NCI-H1105 treated with DMSO at 0.1 percent for 48 hours (cell line): ENCODE results near the gene SCFD2.
A peak's percentile ranks its signal among the peaks of the same experiment; 100 is the strongest.
"Not testable (repeated sequence)": the region's sequence is repeated elsewhere in the genome, so short reads cannot be mapped to it uniquely, and the experiment has no call there.

Experiments
- DNase-seq: peaks from one replicate; lab custom pipeline; 2025; lab: John Stamatoyannopoulos, UW

The SCFD2 gene

GRCh38 chr4:53346392-53346791, 19.5 kb downstream of the SCFD2 start:
- DNase-seq: not testable (repeated sequence)

GRCh38 chr4:53340145-53340544, 25.7 kb downstream of the SCFD2 start:
- not testable (repeated sequence) for DNase-seq

GRCh38 chr4:53334916-53335315, 30.9 kb downstream of the SCFD2 start:
- DNase-seq: not testable (repeated sequence)

- DNase-seq: no peak
Measured at GRCh38 chr4:53326535-53326934, 39.3 kb downstream of the SCFD2 start.

- no peak for DNase-seq
Measured at GRCh38 chr4:53322696-53323095, 43.2 kb downstream of the SCFD2 start.

GRCh38 chr4:53321984-53322289, 43.9 kb downstream of the SCFD2 start:
- no peak for DNase-seq

GRCh38 chr4:53321151-53321983, 44.5 kb downstream of the SCFD2 start:
- DNase-seq: no peak

- DNase-seq: no peak
Measured at GRCh38 chr4:53315300-53315699, 50.6 kb downstream of the SCFD2 start.

- no peak for DNase-seq
Measured at GRCh38 chr4:53314252-53314651, 51.6 kb downstream of the SCFD2 start.

GRCh38 chr4:53313510-53313909, 52.4 kb downstream of the SCFD2 start:
- DNase-seq: no peak

GRCh38 chr4:53309321-53310040, 56.4 kb downstream of the SCFD2 start:
- no peak for DNase-seq

GRCh38 chr4:53307819-53308780, 57.8 kb downstream of the SCFD2 start:
- no peak for DNase-seq

- DNase-seq: no peak
Measured at GRCh38 chr4:53307210-53307609, 58.7 kb downstream of the SCFD2 start.

- DNase-seq: no peak
Measured at GRCh38 chr4:53306729-53307128, 59.1 kb downstream of the SCFD2 start.

- DNase-seq: not testable (repeated sequence)
Measured at GRCh38 chr4:53292209-53292608, 73.7 kb downstream of the SCFD2 start.

- DNase-seq: no peak
Measured at GRCh38 chr4:53281438-53281837, 84.4 kb downstream of the SCFD2 start.

GRCh38 chr4:53280846-53281245, 85.0 kb downstream of the SCFD2 start:
- no peak for DNase-seq

- DNase-seq: no peak
Measured at GRCh38 chr4:53274609-53275268, 91.1 kb downstream of the SCFD2 start.

GRCh38 chr4:53273726-53274125, 92.1 kb downstream of the SCFD2 start:
- peak; percentile 1 for DNase-seq

- no peak for DNase-seq
Measured at GRCh38 chr4:53267026-53267425, 98.8 kb downstream of the SCFD2 start.

- not testable (repeated sequence) for DNase-seq
Measured at GRCh38 chr4:53255986-53256385, 109.9 kb downstream of the SCFD2 start.

GRCh38 chr4:53240573-53240972, 125.3 kb downstream of the SCFD2 start:
- DNase-seq: no peak
